RCC 7860 (cell line): ENCODE results near the gene MITF.
A peak's percentile ranks its signal among the peaks of the same experiment; 100 is the strongest.

Source experiments
- DNase-seq: peaks from one replicate; pipeline ENCODE4 v3.0.0-alpha.2; 2015; ENCODE audit warnings: low spot score
- FAIRE-seq: peaks from 2 replicates; lab custom pipeline; 2012; peaks lifted over from hg19 to GRCh38; lab: Jason Lieb, UNC

Gene MITF

GRCh38 chr3:69753179-69753775, 14.0 kb downstream of the MITF start:
- DNase-seq (no peak), FAIRE-seq (no peak)

- no peak for FAIRE-seq
Observed at GRCh38 chr3:69755795-69756194, 16.5 kb downstream of the MITF start.

GRCh38 chr3:69761896-69762767, 22.9 kb downstream of the MITF start:
- peak; percentile 69 for DNase-seq
- FAIRE-seq = peak; percentile 88

More at GRCh38 chr3:69755795-69756194, 16.5 kb downstream of the MITF start:
- no peak for DNase-seq

GRCh38 chr3:69762768-69763229, 23.5 kb downstream of the MITF start:
- DNase-seq (no peak), FAIRE-seq (no peak)

GRCh38 chr3:69763458-69763857, 24.2 kb downstream of the MITF start:
- DNase-seq (no peak), FAIRE-seq (peak; percentile 54)

GRCh38 chr3:69764121-69764741, 25.0 kb downstream of the MITF start:
- no peak for DNase-seq
- FAIRE-seq = no peak

GRCh38 chr3:69764861-69765260, 25.6 kb downstream of the MITF start:
- DNase-seq (peak; percentile 61), FAIRE-seq (peak; percentile 83)

GRCh38 chr3:69766638-69767037, 27.4 kb downstream of the MITF start:
- DNase-seq (no peak), FAIRE-seq (no peak)

GRCh38 chr3:69767571-69767970, 28.3 kb downstream of the MITF start:
- DNase-seq = peak; percentile 54
- peak; percentile 88 for FAIRE-seq

- no peak for FAIRE-seq
- DNase-seq = no peak
Observed at GRCh38 chr3:69768438-69768837, 29.2 kb downstream of the MITF start.

- peak; percentile 100 for FAIRE-seq
- peak; percentile 92 for DNase-seq
Observed at GRCh38 chr3:69770219-69770618, 31.0 kb downstream of the MITF start.

GRCh38 chr3:69770976-69771634, 31.8 kb downstream of the MITF start:
- FAIRE-seq = peak; percentile 24
- peak; percentile 71 for DNase-seq

GRCh38 chr3:69772152-69772867, 33.0 kb downstream of the MITF start:
- DNase-seq = no peak
- FAIRE-seq = no peak

- no peak for FAIRE-seq
- DNase-seq = no peak
Observed at GRCh38 chr3:69774029-69774428, 34.8 kb downstream of the MITF start.

- DNase-seq = no peak
- FAIRE-seq = no peak
Observed at GRCh38 chr3:69775751-69776150, 36.5 kb downstream of the MITF start.

GRCh38 chr3:69776289-69776688, 37.0 kb downstream of the MITF start:
- FAIRE-seq (no peak), DNase-seq (no peak)

GRCh38 chr3:69776920-69777581, 37.8 kb downstream of the MITF start:
- no peak for DNase-seq
- no peak for FAIRE-seq

- no peak for FAIRE-seq
Observed at GRCh38 chr3:69777582-69777967, 38.3 kb downstream of the MITF start.

GRCh38 chr3:69781593-69781992, 42.3 kb downstream of the MITF start:
- DNase-seq = no peak
- FAIRE-seq = no peak

More at GRCh38 chr3:69777582-69777967, 38.3 kb downstream of the MITF start:
- DNase-seq = no peak

- peak; percentile 80 for DNase-seq
Observed at GRCh38 chr3:69784954-69785514, 45.8 kb downstream of the MITF start.

More at GRCh38 chr3:69784954-69785514, 45.8 kb downstream of the MITF start:
- peak; percentile 87 for FAIRE-seq
